DMS 273 treated with DMSO at 0.1 percent for 48 hours (cell line): ENCODE measurements around the gene VPS35.
A peak's percentile ranks its signal among the peaks of the same experiment; 100 is the strongest.
"Not testable (repeated sequence)": the region's sequence is repeated elsewhere in the genome, so short reads cannot be mapped to it uniquely, and the experiment has no call there.

Source experiments
- DNase-seq: peaks from one replicate; lab custom pipeline; 2025; lab: John Stamatoyannopoulos, UW

VPS35 gene

DNA sequence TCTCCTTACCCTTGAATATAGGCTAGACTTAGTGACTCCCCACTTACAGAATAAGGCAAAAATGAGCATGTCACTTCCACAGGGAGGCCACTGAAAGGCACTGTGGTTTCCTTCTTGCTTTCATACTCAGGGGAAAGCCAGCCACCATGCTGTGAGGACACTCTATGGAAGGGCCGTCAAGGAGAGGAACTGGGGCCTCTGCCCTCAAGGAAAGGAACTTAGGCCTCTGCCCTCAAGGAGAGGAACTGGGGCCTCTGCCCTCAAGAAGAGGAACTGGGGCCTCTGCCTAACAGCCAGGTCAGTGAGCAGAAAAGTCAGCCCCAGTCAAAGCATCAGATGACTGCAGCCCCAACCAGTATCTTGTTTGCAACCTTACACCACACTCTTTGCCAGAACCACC lies 30.1 kb downstream of the VPS35 start:
- no peak for DNase-seq

DNA sequence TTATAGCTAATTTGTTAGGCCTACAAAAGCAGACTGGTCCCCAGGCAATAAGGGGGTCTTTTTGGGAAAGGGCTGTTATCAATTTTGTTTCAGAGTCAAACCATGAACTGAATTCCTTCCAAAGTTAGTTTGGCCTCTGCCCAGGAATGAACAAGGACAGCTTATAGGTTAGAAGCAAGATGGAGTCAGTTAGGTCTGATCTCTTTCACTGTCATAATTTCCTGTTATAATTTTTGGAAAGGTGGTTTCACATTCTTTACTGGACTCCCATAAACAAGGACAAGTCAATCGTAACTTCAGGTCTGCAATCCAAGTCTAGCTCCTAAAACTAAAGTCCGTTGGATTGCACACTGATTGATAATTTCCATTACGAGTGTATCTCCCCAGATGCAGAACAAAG lies 37.7 kb downstream of the VPS35 start:
- no peak for DNase-seq

DNA sequence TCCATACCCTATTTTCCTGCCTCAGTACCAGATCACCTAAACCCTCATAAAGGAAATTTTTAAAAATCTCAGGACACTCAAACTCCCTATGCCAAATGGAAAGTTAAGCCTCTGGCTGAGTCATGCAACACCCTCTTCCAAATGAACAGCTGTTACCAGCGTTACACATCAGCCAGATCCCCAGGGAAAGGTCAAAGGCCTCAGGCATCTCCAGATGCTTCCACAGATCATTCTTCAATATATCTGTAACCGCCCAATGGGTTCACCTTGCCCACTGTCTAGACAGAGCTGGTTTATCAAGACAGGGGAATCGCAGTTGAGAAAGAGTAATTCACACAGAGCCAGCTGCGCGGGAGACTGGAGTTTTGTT lies 38.7 kb downstream of the VPS35 start:
- DNase-seq, result peak; percentile 24

DNA sequence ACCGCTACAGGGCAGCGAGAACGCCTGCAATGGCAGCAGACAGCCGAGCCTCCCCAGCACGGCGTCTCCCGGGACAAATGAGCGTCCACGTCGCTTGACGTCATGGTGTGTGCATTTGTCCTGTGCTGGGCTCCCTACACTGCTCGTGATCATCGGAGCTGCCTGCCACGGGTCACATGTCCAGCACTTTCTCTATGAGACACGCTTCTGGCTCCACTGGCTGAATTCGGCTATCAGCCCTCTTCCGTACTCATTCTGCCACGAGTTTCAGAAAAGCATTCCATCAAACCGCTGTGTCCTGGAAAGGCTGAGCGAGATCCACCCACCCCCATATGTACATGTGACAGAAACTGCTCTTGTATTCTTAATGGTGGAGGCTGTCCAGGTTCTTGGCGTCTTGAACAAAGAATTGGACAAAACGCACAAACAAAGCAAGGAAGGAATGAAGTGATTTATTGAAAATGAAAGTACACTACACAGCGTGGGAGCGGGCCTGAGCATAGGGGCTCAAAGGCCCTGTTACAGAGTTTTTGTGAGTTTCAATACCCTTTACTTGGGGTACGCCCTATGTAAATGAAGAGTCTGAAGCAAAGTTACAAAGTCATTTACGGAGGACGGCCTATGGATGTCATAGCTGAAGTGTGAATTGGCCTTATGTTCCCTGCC lies 39.3 kb downstream of the VPS35 start:
- no peak for DNase-seq

DNA sequence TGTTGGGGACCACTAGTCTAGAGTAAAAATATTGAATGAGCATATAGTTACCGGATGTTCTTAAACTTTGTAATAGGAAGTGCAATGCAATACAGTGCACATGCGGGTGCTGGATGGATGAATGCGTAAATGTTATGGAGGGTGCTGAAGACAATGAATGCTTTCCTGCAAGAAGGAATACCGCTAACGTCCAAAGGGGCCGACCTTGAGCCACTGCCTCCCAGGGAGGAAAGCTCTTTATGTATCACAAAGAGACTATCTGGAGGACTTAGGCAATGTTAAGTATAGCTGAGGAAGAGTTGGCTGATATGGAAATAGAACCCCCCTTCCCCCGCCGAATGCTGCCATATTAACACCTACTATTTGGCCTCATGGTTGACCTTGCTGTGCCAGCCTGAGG lies 40.3 kb downstream of the VPS35 start:
- no peak for DNase-seq

DNA sequence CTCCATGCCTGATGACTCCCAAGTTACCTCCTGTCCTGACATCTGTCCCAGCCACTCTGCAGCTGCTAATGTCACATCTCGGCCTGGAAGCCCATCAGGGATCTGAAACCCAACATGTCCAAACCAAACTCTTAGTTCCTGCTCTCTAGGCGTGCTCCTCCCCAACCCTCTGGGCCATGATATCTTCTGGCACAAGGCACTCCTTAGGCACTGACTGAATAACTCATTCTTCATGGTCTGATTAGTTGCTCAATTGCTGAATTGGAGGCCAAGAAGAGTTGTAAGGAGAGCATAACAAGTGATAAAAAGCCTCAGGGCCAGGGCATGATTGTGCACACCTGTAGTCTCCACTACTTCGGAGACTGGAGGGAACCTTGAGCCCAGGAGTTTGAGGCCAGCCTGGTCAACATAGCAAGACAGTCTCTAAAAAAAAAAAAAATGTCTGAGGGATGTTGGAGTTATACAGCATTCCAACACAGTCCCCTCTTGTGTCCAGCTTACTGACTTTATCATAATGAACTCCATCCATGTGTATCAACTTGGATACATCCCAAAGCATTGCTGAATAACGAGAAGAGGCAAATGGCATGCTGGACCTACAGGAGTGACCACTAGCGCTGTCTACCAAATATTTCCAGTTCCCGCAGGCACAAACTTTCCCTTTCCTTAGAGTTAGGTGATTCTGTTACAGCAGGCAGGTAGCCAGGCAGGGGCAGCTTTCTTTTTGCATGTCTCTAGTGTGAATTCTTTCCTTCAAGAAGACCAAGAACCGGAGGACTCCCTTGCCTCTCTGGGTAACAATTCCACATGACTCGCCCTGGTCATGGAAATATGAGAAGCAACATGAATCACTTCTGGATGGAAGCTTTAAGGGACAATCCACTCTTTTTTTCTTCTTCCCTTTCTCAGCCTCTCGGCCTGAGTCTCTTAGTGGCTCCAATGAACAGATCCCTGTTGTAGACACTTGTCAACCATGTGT lies 49.7 kb downstream of the VPS35 start:
- no peak for DNase-seq

DNA sequence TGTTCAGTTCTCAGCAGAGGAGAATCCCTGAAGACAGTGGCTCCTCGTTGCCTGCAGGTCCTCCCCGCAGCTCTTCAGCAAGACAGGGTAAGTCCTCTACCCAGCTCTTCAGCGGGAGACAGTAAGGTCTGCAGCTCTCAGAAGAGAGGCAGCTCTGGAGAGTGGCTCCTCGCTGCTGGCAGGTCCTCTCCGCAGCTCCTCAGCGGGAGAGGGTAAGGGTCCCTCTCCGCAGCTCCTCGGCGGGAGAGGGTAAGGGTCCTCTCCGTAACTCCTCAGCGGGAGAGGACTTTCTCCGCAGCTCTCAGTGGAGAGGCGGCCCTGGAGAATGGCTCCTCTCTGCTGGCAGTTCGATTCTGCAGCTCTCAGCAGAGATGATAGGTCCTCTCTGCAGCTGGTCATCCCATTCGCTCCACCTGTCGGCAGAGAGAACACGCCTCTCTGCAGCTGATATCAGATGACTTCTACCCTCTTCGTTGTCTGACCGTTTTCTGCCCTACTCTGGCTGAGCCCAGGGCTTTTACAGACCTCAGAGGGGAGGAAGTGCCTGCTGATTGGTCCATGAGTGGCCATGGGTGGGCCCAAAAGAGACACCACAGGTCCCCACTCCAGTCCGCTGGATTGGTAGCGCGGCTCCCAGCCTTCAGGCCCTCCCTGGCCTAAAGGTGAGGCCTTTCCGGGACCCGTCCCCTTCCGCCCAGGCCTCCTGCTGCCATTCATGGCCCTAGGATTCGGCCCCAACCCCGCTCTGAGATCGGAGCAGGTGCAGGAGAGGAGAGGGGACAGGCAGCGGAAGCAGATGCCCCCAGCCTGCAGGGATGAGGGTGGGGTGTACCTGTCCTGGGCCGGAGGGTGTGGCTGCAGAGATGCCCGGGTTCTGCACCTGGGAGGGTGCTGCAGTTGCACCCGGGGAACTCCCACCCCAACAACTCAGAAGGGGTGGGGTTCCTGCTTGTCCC lies 55.9 kb downstream of the VPS35 start:
- no peak for DNase-seq

DNA sequence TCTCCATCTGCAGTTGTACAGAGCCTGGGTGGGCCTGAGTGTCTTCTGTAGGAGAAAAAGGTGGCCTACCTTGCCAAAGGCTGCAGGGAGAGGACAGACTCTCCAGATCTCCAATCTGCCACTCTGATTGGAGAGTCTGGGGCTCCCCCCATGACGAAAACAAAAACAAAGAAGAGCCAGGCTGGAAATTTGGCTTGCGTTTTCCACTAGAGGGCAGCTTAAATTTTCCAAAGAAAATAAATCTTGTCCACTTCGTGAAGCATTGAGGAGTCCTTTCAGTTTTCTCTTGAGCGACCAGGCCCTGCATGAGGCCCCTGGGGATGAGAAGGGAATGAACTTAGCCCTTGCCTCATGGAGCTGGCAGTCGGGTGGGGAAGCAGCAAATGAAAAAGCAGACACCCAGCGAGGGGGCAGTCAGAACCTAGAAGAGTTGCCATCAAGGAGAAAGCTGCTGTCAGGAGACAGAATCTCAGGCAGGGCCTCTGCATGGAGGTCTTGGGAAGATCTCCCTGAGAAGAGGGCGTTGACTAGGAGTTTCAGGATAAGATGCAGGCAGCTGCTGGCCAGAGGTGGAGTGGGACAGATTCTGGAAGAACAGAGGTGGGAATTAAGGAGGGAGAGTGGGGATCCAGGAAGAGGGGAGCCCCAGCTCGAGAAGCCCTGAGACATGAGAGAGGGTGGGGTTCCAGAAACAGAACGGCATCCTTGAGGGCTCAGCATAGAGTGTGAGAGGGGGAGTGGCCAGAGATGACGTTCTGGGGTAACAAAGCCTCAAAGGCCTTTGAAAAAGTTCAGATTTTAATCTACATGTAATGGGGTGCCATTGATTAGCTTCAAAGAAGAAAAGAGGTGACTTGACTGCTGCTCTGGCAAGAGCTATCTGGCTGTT lies 59.4 kb downstream of the VPS35 start:
- peak; percentile 73 for DNase-seq

DNA sequence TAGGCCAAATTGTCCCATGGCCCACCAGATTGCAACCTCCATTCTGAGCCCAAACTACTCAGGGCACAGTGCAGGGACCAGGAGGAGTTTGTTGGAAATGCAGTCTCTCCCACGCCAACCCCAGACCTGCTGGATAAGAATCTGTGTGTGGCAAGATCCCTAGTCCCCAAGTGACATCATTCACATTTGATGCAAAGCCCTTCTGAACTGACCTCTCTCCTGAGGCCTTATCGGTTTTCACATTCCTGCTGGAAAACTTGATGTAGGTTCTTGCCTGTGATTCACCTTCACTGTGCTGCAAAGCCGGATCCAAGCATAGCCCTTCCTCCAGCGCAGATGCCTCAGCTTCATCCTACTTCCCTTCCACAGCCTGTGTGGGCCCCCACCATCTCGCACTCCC lies 61.2 kb downstream of the VPS35 start:
- no peak for DNase-seq

DNA sequence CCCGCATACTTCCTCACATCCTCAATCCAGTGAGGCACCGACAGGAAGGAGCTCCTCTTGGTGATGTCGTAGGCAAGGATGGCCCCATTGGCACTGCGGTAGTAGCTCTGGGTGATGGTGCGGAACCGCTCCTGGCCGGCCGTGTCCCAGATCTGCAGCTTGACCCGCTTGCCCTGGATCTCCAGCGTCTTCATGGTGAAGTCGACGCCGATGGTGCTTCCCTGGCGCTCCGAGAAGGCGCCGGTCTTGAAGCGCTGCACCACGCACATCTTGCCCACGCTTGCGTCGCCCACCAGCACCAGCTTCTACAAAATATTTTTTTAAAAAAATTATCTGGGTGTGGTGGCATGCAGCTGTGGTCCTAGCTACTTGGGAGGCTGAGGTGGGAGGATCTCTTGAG lies 62.3 kb downstream of the VPS35 start:
- DNase-seq, result not testable (repeated sequence)

DNA sequence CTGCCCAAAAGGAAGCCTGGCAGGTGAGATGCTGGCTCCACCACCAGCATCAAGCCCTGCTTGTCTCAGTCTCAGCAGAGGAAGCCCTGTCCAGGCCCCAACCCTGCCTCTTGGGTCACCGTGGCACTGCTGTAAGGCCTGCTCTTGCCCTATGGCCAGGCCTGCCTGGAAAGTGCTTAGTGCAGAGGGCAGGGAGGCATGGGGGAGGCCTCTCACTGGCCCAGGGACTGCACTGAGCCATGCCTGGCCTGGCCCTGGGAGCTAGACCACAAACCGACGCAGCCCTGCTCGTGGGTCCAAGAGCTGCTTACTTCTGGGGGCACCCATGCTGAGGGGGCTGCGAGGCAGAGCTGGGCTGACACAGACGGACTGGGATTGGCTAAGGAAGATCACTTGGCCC lies 64.1 kb downstream of the VPS35 start:
- DNase-seq, result not testable (repeated sequence)

DNA sequence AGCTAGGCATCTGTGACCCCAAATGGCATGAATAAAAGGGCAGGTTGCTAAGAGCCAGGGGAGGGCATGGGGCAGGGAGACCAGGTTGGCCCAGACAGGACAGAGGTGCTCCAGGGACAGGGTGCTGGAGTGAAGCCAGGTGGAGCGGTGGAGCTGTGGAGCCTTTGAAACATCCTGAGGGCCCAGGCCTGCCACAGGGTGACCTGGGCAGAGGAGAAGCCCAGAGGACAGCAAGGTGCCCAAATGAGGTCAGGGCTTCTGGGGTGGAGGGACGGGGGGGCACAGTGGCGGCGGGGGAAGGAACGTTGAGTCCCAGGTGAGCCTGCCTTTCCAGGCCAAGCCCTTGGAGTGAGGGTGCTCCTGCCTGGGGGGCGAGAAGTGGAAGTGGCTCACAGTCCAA lies 65.3 kb downstream of the VPS35 start:
- DNase-seq, result not testable (repeated sequence)

DNA sequence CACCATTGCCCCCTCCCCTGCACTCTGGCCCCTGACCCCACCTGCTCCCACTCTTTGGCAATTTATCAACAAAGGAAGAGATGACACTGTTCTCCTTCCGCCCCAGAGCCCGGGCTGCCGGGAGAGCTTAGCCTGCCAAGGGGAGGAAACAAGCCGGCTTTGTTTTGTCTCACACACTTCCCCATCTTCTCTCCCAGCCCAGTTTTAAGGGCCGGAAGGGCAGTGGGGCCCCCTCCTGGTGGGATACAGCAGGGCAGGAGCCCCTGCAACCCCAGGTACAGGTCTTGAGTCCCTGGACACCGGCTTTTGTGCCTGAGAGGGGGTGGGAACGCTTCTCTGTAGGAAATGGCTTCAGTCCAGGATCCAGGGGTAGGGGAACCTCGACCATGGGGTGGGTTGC lies 65.7 kb downstream of the VPS35 start:
- not testable (repeated sequence) for DNase-seq

DNA sequence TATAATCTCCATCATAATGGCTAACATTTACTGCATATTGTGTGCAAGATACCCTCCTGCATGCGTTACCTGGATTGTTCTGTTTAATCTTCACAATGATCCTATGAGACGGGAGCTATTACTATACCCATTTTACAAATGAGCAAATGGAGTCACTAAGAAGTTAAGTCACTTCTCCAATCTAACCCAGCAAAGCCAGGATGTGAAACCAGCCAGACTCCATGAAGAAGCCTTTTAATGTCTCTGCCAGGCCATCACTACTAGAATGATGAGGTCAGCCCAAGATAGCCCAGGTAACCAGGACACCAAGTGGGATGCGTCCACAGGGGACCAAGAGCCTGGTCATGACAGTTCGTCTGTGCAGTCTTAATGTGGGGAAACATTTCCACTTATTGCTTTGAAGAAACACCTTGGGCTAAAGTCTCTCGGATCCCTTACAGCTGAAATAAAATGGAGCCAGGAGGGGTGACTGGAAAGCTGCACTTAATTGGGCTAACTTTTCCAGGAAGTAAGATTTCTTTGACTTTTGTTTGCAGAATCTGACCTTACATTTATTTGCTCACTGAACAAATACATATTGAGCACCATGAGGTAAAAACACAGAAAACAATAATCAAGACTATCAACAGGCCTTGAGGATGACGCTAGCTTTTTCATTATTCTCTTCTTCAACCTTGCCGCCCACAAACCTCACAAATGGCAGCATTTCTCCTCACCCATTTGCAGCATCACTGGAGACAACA lies 66.9 kb downstream of the VPS35 start:
- no peak for DNase-seq

DNA sequence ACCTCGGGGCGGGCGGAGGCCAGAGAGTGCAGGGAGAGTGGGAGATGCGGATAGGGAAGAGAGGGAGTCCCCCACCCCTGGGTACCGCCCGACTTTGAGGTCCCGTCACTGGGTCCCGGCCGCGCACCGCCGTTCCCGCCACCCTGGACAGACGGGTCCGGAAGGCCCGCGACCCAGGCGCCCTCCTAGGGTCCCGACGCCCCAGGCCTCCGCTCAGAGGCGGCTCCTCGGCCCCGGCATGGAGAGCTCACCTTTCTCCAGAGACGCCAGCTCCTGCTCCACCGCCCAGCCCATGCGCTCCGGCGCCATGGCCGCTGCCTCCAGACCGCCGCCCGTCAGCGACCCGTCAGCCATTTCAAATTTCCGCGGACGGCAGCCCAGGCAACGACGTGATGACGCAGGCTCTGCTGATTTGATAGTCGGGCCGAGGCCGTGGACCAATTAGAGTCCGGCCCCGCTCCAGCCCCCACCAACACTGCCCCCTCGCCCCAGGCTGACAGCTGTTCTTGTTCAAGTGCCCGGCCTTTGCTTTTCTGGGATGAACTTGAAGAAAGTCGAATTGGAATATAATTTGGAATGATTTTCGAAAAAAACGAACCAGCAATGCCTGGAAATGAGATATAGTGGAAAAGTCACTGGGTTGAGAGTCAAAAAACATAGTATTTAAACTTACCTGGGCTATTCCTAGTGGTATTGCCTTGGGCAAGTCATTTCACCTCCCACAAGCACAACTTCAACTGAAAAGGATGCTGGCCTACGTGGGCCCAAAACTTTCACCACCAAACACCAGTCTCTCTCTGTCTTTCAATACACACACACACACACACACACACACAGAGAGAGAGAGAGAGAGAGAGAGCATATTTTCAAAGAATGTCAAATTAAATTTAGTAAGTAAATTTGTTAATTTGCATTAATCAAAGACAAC lies 67.7 kb downstream of the VPS35 start, which contains the start of gene SHCBP1:
TSS of gene SHCBP1 (minus strand) at position 374 of the 928 bp plus-strand sequence. CDS start at position 354, 20 bp downstream.
- peak; percentile 81 for DNase-seq

DNA sequence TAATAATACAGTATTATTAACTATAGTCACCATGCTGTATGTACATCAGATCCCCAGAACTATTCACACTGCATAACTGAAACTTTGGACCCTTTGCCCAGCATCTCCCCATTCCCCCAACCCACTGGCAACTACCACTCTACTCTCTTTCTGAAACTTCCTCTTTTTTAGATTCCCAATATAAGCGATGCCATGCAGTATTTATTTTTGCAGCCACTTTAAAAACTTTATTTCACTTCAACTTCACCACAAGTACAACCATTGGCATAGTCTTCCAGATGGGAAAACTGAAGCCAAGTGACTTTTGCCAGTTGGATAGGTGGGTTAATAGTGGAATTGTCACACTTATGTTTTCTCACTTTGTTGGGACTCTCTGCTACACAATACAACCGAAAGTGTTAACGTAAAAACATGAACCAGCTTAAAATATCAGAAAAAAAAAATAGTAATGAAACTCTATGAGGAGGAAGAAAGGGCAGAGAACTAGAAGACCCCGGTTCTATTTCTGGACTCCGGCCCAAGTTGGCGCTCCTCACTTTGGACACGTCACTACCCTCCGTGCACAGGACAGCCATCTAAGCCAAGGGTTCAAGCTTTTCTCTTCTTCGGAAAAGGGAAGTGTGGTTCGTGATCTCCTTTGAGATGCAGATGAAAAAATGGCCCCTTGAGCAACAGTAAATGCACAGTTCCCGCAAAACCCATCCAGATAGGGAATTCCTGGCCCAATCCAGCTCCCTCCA lies 68.5 kb downstream of the VPS35 start:
- no peak for DNase-seq

DNA sequence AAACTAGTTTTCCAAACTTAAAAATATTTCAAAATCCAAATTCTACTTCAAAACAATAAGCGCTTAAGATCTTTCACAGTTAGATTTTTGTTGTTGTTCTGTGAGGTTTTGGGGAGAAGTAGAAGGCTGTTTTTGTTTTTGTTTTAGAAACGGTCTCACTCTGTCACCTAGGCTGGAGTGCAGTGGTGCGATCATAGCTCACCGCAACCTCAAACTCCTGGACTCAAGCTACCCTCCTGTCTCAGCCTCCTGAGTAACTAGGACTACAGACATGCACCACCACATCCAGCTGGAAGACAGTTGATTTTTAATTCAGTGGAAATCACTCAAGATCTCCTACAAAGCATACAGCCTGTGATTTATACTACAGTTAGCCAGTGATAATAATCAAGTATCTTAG lies 70.5 kb downstream of the VPS35 start:
- DNase-seq, result no peak

DNA sequence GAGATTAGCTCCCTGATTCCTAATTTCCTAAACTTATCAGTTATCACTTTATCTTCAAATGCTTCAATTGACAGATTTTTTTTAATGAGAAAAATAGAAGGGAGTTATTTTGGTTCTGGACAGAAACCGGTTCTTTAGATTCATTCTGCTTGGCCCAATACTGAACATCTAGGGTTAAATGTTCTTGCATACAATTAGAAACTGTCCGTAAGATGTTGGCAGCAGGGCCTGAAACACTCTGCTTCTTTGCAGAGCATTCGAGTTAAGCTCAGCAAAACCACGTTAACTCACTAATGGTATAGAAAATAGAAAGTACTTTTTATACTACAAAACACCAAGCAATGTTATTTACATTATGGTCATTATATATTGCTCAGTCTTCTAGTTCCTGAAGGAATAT lies 75.0 kb downstream of the VPS35 start:
- no peak for DNase-seq

DNA sequence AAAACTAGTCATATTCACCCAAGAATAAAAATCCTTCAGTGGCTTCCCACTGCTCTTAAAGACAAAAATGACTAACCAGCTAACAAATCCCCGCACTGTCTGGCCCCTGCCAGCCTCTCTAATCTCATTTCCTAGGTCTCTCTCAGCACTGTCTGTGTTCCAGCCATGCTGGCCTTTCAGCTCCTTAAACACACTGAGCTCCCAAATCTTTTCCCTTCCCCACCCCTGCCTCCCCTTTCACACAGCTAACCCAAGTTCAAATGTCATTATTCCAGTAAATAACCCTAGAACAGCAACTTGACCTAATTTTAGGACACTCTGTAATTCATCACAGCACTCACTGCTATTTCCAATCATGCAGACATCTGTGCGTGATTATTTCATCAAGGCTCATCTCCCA lies 75.6 kb downstream of the VPS35 start:
- no peak for DNase-seq
